Mesothelial cell of epicardium (in vitro differentiated cells): Measurements from ENCODE around the gene PHRF1. TPM values are rescaled to one million over a fixed set of nuclear protein-coding genes. Genes with fewer than 3 reads are reported as not detected.
A peak's percentile ranks its signal among the peaks of the same experiment; 100 is the strongest.

Experiments used
- DNase-seq, 2 experiments: peaks; one replicate each; pipeline ENCODE4 v3.0.0; 2021; ENCODE audit warnings: low spot score in 2 of 2; ENCODE audit not compliant: unreplicated experiment in 2 of 2
- H3K27ac Mint-ChIP-seq: 2 replicates; pipeline ENCODE4 v1.8.0; 2021; ENCODE audit warnings: mixed read lengths
- H3K27me3 Mint-ChIP-seq: 2 replicates; pipeline ENCODE4 v1.8.0; 2021; ENCODE audit warnings: low read depth, mixed read lengths
- H3K36me3 Mint-ChIP-seq: 2 replicates; pipeline ENCODE4 v1.8.0; 2021; ENCODE audit warnings: mixed read lengths
- H3K4me1 Mint-ChIP-seq: 2 replicates; pipeline ENCODE4 v1.8.0; 2021; ENCODE audit warnings: mixed read lengths
- H3K4me3 Mint-ChIP-seq: 2 replicates; pipeline ENCODE4 v1.8.0; 2021; ENCODE audit warnings: mild to moderate bottlenecking, moderate library complexity, mixed read lengths
- H3K9me3 Mint-ChIP-seq: 2 replicates; pipeline ENCODE4 v1.8.0; 2021; ENCODE audit warnings: mixed read lengths
- CTCF ChIP-seq: fragments of 200-600 bp; sonication (generic); IDR thresholded peaks from one replicate; pipeline ENCODE4 v1.5.0; 2021; ENCODE audit warnings: antibody characterized with exemption; ENCODE audit not compliant: unreplicated experiment
- total RNA-seq: library from RNA; stranded (reverse); gene quantifications from 3 replicates; pipeline ENCODE4 v1.2.1, GENCODE V29; 2021

Gene PHRF1
- total RNA-seq, 1 donor from 2014 or later = 51.1 TPM

GRCh38 chr11:562046-562645, 14.1 kb upstream of the PHRF1 start:
- H3K4me3 Mint-ChIP-seq = peak overlapping the region; percentile 85
- DNase-seq = no peak
- H3K36me3 Mint-ChIP-seq = no peaks in the 10 kb centered on the region

GRCh38 chr11:563066-563811, 13.0 kb upstream of the PHRF1 start:
- Mint-ChIP-seq H3K4me1 (peaks cover 35% of the 10 kb centered on the region), H3K27ac (peak overlapping the region; percentile 78), H3K36me3 (no peaks in the 10 kb centered on the region), H3K27me3 (peaks cover 13% of the 10 kb centered on the region), H3K4me3 (no peak overlapping the region), H3K9me3 (no peaks in the 10 kb centered on the region)
- DNase-seq = no peak
- TF ChIP-seq CTCF = no peak

More at GRCh38 chr11:562046-562645, 14.1 kb upstream of the PHRF1 start:
- Mint-ChIP-seq H3K27ac (no peak overlapping the region), H3K4me1 (peaks cover 34% of the 10 kb centered on the region), H3K27me3 (peaks cover 24% of the 10 kb centered on the region), H3K9me3 (no peaks in the 10 kb centered on the region)
- no peak for TF ChIP-seq CTCF

GRCh38 chr11:563812-564578, 12.3 kb upstream of the PHRF1 start:
- no peak overlapping the region for H3K4me3 Mint-ChIP-seq
- no peak for DNase-seq
- H3K27ac Mint-ChIP-seq = peak overlapping the region; percentile 78
- no peak for TF ChIP-seq CTCF
- H3K4me1 Mint-ChIP-seq = peaks cover 36% of the 10 kb centered on the region
- H3K27me3 Mint-ChIP-seq = peaks cover 7% of the 10 kb centered on the region
- no peaks in the 10 kb centered on the region for H3K36me3 Mint-ChIP-seq
- H3K9me3 Mint-ChIP-seq = no peaks in the 10 kb centered on the region

DNA sequence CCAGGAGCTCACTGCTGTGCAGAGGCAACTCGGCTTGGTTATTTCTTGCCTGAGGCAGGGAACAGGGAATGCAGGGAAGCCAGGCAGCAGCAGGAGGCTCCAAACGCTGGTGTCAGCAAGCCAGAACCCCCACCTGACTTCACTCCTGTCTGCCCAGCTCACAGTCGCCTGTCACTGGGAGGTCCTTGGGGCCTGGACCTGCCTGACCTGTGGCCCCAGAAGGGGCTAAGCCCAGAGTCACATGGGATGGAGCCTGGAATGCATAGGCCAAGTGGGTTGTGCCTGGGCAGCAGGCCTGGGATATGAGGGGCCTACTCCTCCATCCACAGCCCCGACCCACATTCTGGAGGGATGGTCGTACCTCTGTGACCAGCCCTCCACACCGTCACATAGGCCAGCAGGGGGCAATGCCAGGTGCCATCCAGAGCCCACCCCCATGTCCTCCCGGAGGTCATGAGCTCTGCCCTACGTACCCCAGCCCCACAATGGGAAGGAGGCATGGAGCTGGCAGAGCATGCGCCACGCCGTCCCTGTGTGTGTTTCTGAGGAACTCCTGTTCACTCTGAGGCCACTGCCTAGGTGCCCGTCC, 10.3 kb upstream of the PHRF1 start:
- no peaks in the 10 kb centered on the region for H3K36me3 Mint-ChIP-seq
- H3K27me3 Mint-ChIP-seq = no peaks in the 10 kb centered on the region
- H3K4me1 Mint-ChIP-seq = peaks cover 38% of the 10 kb centered on the region
- no peak for DNase-seq
- no peak overlapping the region for H3K4me3 Mint-ChIP-seq
- no peaks in the 10 kb centered on the region for H3K9me3 Mint-ChIP-seq
- H3K27ac Mint-ChIP-seq = peak overlapping the region; percentile 16
- TF ChIP-seq CTCF = no peak

DNA sequence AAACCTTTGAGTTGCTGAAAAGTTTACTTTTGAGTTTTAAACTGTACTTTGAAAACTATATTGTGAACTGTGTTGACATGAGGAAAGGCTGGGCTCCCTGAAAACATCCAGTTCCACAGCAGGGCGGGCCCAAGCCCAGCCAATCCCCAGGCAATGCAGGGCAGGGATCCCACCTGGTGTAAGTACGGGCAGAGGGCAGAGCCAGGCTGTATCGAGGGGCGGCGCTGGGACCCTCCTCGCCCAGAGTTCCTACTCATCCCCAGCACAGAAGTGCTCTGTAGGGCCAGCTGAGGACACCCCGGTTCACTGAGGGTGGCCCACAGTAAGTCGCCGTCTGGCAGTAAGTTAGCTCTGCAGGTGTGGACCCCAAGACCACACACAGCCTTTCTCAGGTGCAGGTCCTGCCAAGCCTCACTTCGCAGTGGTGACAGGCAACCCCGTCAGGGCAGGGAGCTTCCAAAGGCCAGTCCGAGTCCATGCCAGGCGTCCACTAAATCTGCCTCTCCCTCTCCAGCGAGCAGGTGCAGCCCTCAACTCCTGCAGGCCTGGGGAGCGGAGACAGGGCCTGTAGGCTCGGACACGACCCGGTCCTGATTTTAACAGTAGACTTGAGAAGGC, 9.2 kb upstream of the PHRF1 start:
- Mint-ChIP-seq H3K9me3 (no peaks in the 10 kb centered on the region), H3K4me1 (peaks cover 37% of the 10 kb centered on the region), H3K4me3 (peak overlapping the region; percentile 82), H3K27me3 (no peaks in the 10 kb centered on the region), H3K27ac (peak overlapping the region; percentile 64), H3K36me3 (no peaks in the 10 kb centered on the region)
- no peak for TF ChIP-seq CTCF
- DNase-seq = no peak
